ENCODE results near the gene GRK5. TPM values are rescaled to one million over a fixed set of nuclear protein-coding genes. Genes with fewer than 3 reads are reported as not detected.

The GRK5 gene
- total and polyA plus RNA-seq, 4 donors = 18.5 to 43.1 (median 40.3) TPM

DNA sequence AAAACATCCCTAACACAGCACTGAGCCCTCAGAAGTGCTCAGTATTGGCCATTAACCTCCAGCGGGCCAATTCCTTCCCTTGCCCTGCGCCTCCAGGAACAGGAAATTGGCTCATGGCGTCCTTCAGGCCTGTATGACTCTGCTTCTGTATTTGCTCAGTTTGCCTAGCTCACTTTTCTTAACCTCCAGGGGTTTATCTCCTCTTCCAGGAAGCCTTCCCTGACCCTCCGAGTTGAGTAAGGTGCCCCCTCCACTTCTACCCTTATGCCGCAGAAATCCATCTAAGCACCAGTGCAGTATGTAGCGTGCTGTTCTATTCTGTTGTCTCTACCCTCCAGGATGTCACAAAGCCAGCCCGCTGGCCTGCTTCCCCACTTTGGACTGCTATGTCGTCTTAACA, 40.8 kb upstream of the GRK5 start:
- peak overlapping the region in 1 of 2 donors; percentile 82 for H3K27ac ChIP-seq (ENCODE audit: low read depth in 1 of 2, low read length in 1 of 2)
- peaks cover 0 to 9% (median 2%) of the 10 kb centered on the region in 5 donors for H3K4me1 ChIP-seq (ENCODE audit: control insufficient read depth in 5 of 5, insufficient read depth in 5 of 5, low read length in 5 of 5)
- H3K9me3 ChIP-seq (ENCODE audit: control insufficient read depth in 4 of 4, insufficient read depth in 3 of 4, low read length in 3 of 4) = no peaks in the 10 kb centered on the region
- peaks cover 15 to 21% (median 18%) of the 10 kb centered on the region in 4 donors for H3K36me3 ChIP-seq (ENCODE audit: control insufficient read depth in 4 of 4, insufficient read depth in 4 of 4, low read length in 4 of 4)
- no peak overlapping the region for H3K4me3 ChIP-seq
- DNase-seq (no peak), ATAC-seq (ENCODE audit: insufficient read depth, low FRiP score) (no peak)
- WGBS, 2 donors = 51 to 59% methylated on average over 8 of the region's 8 CpGs
- no peak overlapping the region for H3K9ac ChIP-seq (ENCODE audit: insufficient read depth in 1 of 2, low read length in 2 of 2)
- no peaks in the 10 kb centered on the region for H3K27me3 ChIP-seq (ENCODE audit: control insufficient read depth in 3 of 3, insufficient read depth in 3 of 3, low read length in 2 of 3)
- TF ChIP-seq, protein P1, sequence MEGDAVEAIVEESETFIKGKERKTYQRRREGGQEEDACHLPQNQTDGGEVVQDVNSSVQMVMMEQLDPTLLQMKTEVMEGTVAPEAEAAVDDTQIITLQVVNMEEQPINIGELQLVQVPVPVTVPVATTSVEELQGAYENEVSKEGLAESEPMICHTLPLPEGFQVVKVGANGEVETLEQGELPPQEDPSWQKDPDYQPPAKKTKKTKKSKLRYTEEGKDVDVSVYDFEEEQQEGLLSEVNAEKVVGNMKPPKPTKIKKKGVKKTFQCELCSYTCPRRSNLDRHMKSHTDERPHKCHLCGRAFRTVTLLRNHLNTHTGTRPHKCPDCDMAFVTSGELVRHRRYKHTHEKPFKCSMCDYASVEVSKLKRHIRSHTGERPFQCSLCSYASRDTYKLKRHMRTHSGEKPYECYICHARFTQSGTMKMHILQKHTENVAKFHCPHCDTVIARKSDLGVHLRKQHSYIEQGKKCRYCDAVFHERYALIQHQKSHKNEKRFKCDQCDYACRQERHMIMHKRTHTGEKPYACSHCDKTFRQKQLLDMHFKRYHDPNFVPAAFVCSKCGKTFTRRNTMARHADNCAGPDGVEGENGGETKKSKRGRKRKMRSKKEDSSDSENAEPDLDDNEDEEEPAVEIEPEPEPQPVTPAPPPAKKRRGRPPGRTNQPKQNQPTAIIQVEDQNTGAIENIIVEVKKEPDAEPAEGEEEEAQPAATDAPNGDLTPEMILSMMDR (IDR thresholded peaks at IDR 0.05; ENCODE audit: control extremely low read depth, extremely low read depth) = no peak

DNA sequence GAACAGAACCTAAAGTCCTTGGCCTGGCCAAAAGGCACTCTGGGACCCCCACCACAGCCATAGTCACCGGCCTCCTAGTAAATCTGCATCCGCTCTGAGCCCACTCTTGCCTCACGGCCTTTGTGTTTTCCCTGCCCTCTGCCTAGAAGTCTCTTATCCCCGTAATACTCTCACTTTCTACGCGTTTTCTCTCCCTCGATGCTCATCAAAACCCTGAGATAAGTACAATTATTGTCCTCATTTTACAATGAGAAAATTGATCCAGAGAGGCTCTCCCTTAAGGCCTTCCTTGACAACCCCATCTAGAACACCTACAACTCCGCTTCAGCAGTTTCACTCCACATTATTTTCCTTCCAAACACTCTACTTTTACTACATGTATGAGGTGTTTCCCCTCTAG, 40.3 kb upstream of the GRK5 start:
- Histone ChIP-seq H3K27me3 (ENCODE audit: control insufficient read depth in 3 of 3, insufficient read depth in 3 of 3, low read length in 2 of 3) (no peaks in the 10 kb centered on the region), H3K4me3 (no peak overlapping the region), H3K9me3 (ENCODE audit: control insufficient read depth in 4 of 4, insufficient read depth in 3 of 4, low read length in 3 of 4) (no peaks in the 10 kb centered on the region), H3K4me1 (ENCODE audit: control insufficient read depth in 5 of 5, insufficient read depth in 5 of 5, low read length in 5 of 5) (peaks cover 0 to 9% (median 2%) of the 10 kb centered on the region in 5 donors), H3K36me3 (ENCODE audit: control insufficient read depth in 4 of 4, insufficient read depth in 4 of 4, low read length in 4 of 4) (peaks cover 18 to 25% (median 20%) of the 10 kb centered on the region in 4 donors), H3K9ac (ENCODE audit: insufficient read depth in 1 of 2, low read length in 2 of 2) (no peak overlapping the region), H3K27ac (ENCODE audit: low read depth in 1 of 2, low read length in 1 of 2) (no peak overlapping the region)
- WGBS, 2 donors = 82 to 83% methylated on average over 8 of the region's 8 CpGs
- ATAC-seq (ENCODE audit: insufficient read depth, low FRiP score) (no peak), DNase-seq (no peak)
- TF ChIP-seq, protein P1 (IDR thresholded peaks at IDR 0.05; ENCODE audit: control extremely low read depth, extremely low read depth) = no peak

DNA sequence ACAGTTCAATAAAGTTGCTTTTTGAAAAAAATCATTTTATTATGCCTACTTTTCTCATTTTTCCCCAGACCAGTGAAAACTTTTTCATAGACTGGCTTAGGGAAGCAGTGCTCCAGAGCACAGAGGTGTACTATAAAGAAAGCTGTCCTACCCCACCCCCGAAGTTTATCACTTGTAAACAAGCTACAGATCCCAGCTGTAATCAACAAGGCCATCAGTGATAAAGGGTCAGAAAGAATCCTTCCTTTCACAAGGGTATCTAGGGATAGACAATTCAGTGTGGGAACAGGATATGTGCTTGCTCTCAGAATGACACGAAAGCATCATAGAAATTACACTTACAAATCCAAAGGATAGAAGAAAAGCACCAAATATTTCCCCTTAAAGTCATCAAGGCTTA, 33.3 kb upstream of the GRK5 start:
- TF ChIP-seq, protein P1 (IDR thresholded peaks at IDR 0.05; ENCODE audit: control extremely low read depth, extremely low read depth) = no peak
- H3K9me3 ChIP-seq (ENCODE audit: control insufficient read depth in 4 of 4, insufficient read depth in 3 of 4, low read length in 3 of 4) = peaks cover 0 to 2% (median 0%) of the 10 kb centered on the region in 4 donors
- no peak overlapping the region for H3K4me3 ChIP-seq
- H3K9ac ChIP-seq (ENCODE audit: insufficient read depth in 1 of 2, low read length in 2 of 2) = no peak overlapping the region
- peaks cover 22 to 41% (median 33%) of the 10 kb centered on the region in 4 donors for H3K36me3 ChIP-seq (ENCODE audit: control insufficient read depth in 4 of 4, insufficient read depth in 4 of 4, low read length in 4 of 4)
- peaks cover 0 to 14% (median 3%) of the 10 kb centered on the region in 5 donors for H3K4me1 ChIP-seq (ENCODE audit: control insufficient read depth in 5 of 5, insufficient read depth in 5 of 5, low read length in 5 of 5)
- no peak overlapping the region for H3K27ac ChIP-seq (ENCODE audit: low read depth in 1 of 2, low read length in 1 of 2)
- WGBS, 2 donors = 72 to 82% methylated on average over 2 of the region's 2 CpGs
- no peaks in the 10 kb centered on the region for H3K27me3 ChIP-seq (ENCODE audit: control insufficient read depth in 3 of 3, insufficient read depth in 3 of 3, low read length in 2 of 3)
- no peak for DNase-seq
- ATAC-seq (ENCODE audit: insufficient read depth, low FRiP score) = no peak

DNA sequence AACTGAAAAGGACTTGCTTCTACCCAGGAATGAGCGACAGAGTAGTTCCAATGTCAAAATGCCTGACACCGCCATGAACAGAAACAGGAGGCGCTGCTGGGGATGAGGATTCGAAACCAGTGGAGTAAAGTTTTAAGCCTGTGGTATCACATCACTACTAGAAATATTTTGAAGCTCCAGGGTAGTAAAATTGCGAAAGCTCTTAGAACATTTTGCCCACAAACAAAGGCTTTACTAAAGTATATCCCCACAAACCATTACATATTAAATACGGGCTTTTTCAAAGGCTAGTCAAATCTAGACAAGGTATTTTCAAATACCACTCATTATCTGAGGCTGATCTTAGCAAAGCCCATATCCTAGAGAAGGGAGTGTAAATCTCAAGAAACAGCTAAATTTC, 31.2 kb upstream of the GRK5 start:
- Histone ChIP-seq H3K9me3 (ENCODE audit: control insufficient read depth in 4 of 4, insufficient read depth in 3 of 4, low read length in 3 of 4) (peaks cover 0 to 2% (median 0%) of the 10 kb centered on the region in 4 donors), H3K9ac (ENCODE audit: insufficient read depth in 1 of 2, low read length in 2 of 2) (no peak overlapping the region), H3K27me3 (ENCODE audit: control insufficient read depth in 3 of 3, insufficient read depth in 3 of 3, low read length in 2 of 3) (no peaks in the 10 kb centered on the region), H3K27ac (ENCODE audit: low read depth in 1 of 2, low read length in 1 of 2) (no peak overlapping the region), H3K4me3 (no peak overlapping the region), H3K36me3 (ENCODE audit: control insufficient read depth in 4 of 4, insufficient read depth in 4 of 4, low read length in 4 of 4) (peaks cover 12 to 34% (median 21%) of the 10 kb centered on the region in 4 donors), H3K4me1 (ENCODE audit: control insufficient read depth in 5 of 5, insufficient read depth in 5 of 5, low read length in 5 of 5) (peaks cover 0 to 15% (median 3%) of the 10 kb centered on the region in 5 donors)
- WGBS, 2 donors = 87 to 88% methylated on average over 6 of the region's 6 CpGs
- ATAC-seq (ENCODE audit: insufficient read depth, low FRiP score) (no peak), DNase-seq (no peak)
- TF ChIP-seq, protein P1 (IDR thresholded peaks at IDR 0.05; ENCODE audit: control extremely low read depth, extremely low read depth) = no peak

All from lung (tissue), 12 donors.